GM19328 (cell line): ENCODE measurements around the gene NANOGP8.
"Not testable (repeated sequence)": the region's sequence is repeated elsewhere in the genome, so short reads cannot be mapped to it uniquely, and the experiment has no call there.

Source experiments
- ATAC-seq: cut with Tn5 transposase; IDR thresholded peaks from one replicate; pipeline ENCODE4 v1.9.1; 2021; ENCODE audit warnings: mild to moderate bottlenecking, moderate library complexity; ENCODE audit not compliant: unreplicated experiment

NANOGP8 gene

GRCh38 chr15:35085176-35085919 lies at the start of gene NANOGP8:
Gene NANOGP8, minus strand, starts transcription at chr15:35085295. Its CDS starts 185 bp downstream, at chr15:35085110.
- not testable (repeated sequence) for ATAC-seq

GRCh38 chr15:35134299-35134698 lies 49.2 kb upstream of the NANOGP8 start:
- no peak for ATAC-seq

GRCh38 chr15:35130245-35130644 lies 45.1 kb upstream of the NANOGP8 start:
- no peak for ATAC-seq

- no peak for ATAC-seq
Measured at GRCh38 chr15:35129361-35129760, 44.3 kb upstream of the NANOGP8 start.

GRCh38 chr15:35127717-35128116 lies 42.6 kb upstream of the NANOGP8 start:
- no peak for ATAC-seq

GRCh38 chr15:35126236-35126635 lies 41.1 kb upstream of the NANOGP8 start:
- no peak for ATAC-seq

GRCh38 chr15:35123743-35124142 lies 38.6 kb upstream of the NANOGP8 start:
- ATAC-seq = no peak

GRCh38 chr15:35121611-35122359 lies 36.7 kb upstream of the NANOGP8 start:
- ATAC-seq = no peak

GRCh38 chr15:35120173-35120572 lies 35.1 kb upstream of the NANOGP8 start:
- no peak for ATAC-seq

- ATAC-seq = no peak
Measured at GRCh38 chr15:35118960-35119359, 33.9 kb upstream of the NANOGP8 start.

- no peak for ATAC-seq
Measured at GRCh38 chr15:35117543-35118265, 32.6 kb upstream of the NANOGP8 start.

- no peak for ATAC-seq
Measured at GRCh38 chr15:35115155-35115725, 30.1 kb upstream of the NANOGP8 start.

GRCh38 chr15:35112346-35112745 lies 27.3 kb upstream of the NANOGP8 start:
- ATAC-seq = no peak

- ATAC-seq = no peak
Measured at GRCh38 chr15:35111861-35112260, 26.8 kb upstream of the NANOGP8 start.

GRCh38 chr15:35108453-35108852 lies 23.4 kb upstream of the NANOGP8 start:
- ATAC-seq = no peak

- ATAC-seq = no peak
Measured at GRCh38 chr15:35107561-35107960, 22.5 kb upstream of the NANOGP8 start.

- ATAC-seq = no peak
Measured at GRCh38 chr15:35107122-35107521, 22.0 kb upstream of the NANOGP8 start.

- ATAC-seq = no peak
Measured at GRCh38 chr15:35104526-35105147, 19.5 kb upstream of the NANOGP8 start.

- no peak for ATAC-seq
Measured at GRCh38 chr15:35102186-35102585, 17.1 kb upstream of the NANOGP8 start.

- no peak for ATAC-seq
Measured at GRCh38 chr15:35101335-35101734, 16.2 kb upstream of the NANOGP8 start.

GRCh38 chr15:35098737-35099136 lies 13.6 kb upstream of the NANOGP8 start:
- no peak for ATAC-seq
